ENCODE measurements around the gene TPH2.

The TPH2 gene

GRCh38 chr12:71958993-71959578 lies 20.4 kb downstream of the TPH2 start:
- no peak for DNase-seq (ENCODE audit: low spot score)

- DNase-seq (ENCODE audit: low spot score), result no peak
These were observed 28.6 kb downstream of the TPH2 start for GRCh38 chr12:71967211-71967610.

- DNase-seq (ENCODE audit: low spot score), result no peak
These were observed 30.7 kb downstream of the TPH2 start for GRCh38 chr12:71969330-71969729.

- DNase-seq (ENCODE audit: low spot score), result no peak
These were observed 31.4 kb downstream of the TPH2 start for GRCh38 chr12:71970031-71970430.

- DNase-seq (ENCODE audit: low spot score), result no peak
These were observed 33.9 kb downstream of the TPH2 start for GRCh38 chr12:71972441-71973074.

- DNase-seq (ENCODE audit: low spot score), result no peak
These were observed 35.0 kb downstream of the TPH2 start for GRCh38 chr12:71973687-71974086.

GRCh38 chr12:71980538-71980937 lies 41.9 kb downstream of the TPH2 start:
- no peak for DNase-seq (ENCODE audit: low spot score)

- DNase-seq (ENCODE audit: low spot score), result no peak
These were observed 42.5 kb downstream of the TPH2 start for GRCh38 chr12:71981149-71981548.

- no peak for DNase-seq (ENCODE audit: low spot score)
These were observed 56.1 kb downstream of the TPH2 start for GRCh38 chr12:71994715-71995114.

- DNase-seq (ENCODE audit: low spot score), result no peak
These were observed 61.1 kb downstream of the TPH2 start for GRCh38 chr12:71999795-72000194.

GRCh38 chr12:72000969-72001648 lies 62.5 kb downstream of the TPH2 start:
- no peak for DNase-seq (ENCODE audit: low spot score)

- DNase-seq (ENCODE audit: low spot score), result no peak
These were observed 68.1 kb downstream of the TPH2 start for GRCh38 chr12:72006766-72007165.

GRCh38 chr12:72010356-72010755 lies 71.7 kb downstream of the TPH2 start:
- no peak for DNase-seq (ENCODE audit: low spot score)

- no peak for DNase-seq (ENCODE audit: low spot score)
These were observed 72.7 kb downstream of the TPH2 start for GRCh38 chr12:72011374-72011773.

GRCh38 chr12:72012874-72013273 lies 74.2 kb downstream of the TPH2 start:
- no peak for DNase-seq (ENCODE audit: low spot score)

GRCh38 chr12:72015895-72016294 lies 77.2 kb downstream of the TPH2 start:
- no peak for DNase-seq (ENCODE audit: low spot score)

GRCh38 chr12:72017054-72017651 lies 78.5 kb downstream of the TPH2 start:
- peak; percentile 61 for DNase-seq (ENCODE audit: low spot score)

GRCh38 chr12:72018036-72018435 lies 79.4 kb downstream of the TPH2 start:
- no peak for DNase-seq (ENCODE audit: low spot score)

GRCh38 chr12:72024613-72025012 lies 86.0 kb downstream of the TPH2 start:
- no peak for DNase-seq (ENCODE audit: low spot score)

- DNase-seq (ENCODE audit: low spot score), result no peak
These were observed 86.9 kb downstream of the TPH2 start for GRCh38 chr12:72025524-72025923.

GRCh38 chr12:72028966-72029365 lies 90.3 kb downstream of the TPH2 start:
- DNase-seq (ENCODE audit: low spot score), result no peak

GRCh38 chr12:72030277-72030676 lies 91.6 kb downstream of the TPH2 start:
- no peak for DNase-seq (ENCODE audit: low spot score)

- no peak for DNase-seq (ENCODE audit: low spot score)
These were observed 92.4 kb downstream of the TPH2 start for GRCh38 chr12:72031066-72031465.
